Hematopoietic multipotent progenitor cell treated with erythropoietin and hydrocortisone succinate and interleukin-3 and kit ligand, for 15 days (in vitro differentiated cells): ENCODE measurements around the gene FLT1.

Source experiments
- DNase-seq: peaks from one replicate; pipeline ENCODE4 v3.0.0-alpha.2; 2015; ENCODE audit warnings: low spot score

Gene FLT1

GRCh38 chr13:28494778-28495537 is at the start of gene FLT1:
Gene FLT1 (minus strand): TSS chr13:28495128. CDS start chr13:28494843, 285 bp downstream.
- no peak for DNase-seq

DNA sequence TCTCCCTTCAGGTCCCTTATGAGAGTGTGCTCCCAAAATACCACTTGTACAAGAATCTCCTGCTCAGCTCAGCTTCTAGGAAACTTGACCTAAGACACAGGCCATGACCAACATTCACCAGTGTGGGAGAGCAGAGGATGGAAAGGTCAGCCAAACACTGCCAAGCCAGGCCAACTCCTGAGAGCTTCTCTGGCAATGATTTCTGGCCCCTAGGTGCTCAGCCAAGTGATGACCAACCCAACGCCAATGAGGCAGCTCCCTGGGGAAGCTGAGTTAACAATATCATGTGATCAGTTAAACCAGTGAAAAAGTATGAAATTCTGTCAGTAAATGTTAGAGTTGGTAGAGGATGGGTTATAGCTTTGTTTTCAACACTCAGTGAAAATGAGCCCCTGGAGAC is 49.1 kb upstream of the FLT1 start:
- no peak for DNase-seq

DNA sequence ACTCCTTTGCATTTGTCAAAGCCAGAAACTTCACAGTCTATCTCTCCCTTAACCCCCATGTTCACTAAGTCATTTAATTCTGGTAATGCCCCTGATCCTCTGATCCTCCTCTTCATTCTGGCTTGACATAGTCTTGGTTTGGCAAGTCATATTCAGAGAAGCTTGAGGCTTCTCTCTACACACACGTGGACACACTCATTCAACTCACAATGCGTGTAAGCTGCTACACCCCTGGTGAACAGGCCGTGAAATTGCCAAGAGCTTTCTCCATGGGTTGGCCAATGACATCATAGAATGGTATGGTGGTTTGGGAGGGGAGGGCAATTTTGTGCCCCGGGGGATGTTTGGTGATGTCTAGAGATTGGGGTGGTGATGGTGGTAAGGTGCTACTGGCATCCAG is 47.9 kb upstream of the FLT1 start:
- DNase-seq, result no peak

- no peak for DNase-seq
Measured at GRCh38 chr13:28541966-28542365, 47.0 kb upstream of the FLT1 start.

GRCh38 chr13:28540612-28541011 is 45.7 kb upstream of the FLT1 start:
- no peak for DNase-seq

GRCh38 chr13:28539625-28540286 is 44.8 kb upstream of the FLT1 start:
- no peak for DNase-seq

DNA sequence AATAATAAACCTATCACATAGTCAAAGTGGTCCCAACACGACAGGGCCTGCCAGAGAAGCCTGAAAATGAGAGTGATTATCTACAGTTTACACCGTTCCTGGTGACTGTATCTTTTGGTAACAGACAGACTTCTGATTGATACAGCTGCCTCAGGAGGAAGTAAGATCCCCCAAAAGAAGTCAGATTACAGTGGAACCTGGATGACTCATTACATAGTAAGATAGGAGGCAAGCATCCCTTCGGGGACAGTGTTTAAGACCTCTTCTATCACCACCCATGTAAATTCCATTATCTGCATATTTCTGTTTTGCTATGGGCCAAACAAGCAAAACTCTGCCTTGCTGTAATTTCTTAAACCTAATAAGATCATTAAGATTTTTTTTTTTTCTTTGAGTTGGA is 44.0 kb upstream of the FLT1 start:
- DNase-seq, result no peak

- DNase-seq, result no peak
Measured at GRCh38 chr13:28537171-28537570, 42.2 kb upstream of the FLT1 start.

DNA sequence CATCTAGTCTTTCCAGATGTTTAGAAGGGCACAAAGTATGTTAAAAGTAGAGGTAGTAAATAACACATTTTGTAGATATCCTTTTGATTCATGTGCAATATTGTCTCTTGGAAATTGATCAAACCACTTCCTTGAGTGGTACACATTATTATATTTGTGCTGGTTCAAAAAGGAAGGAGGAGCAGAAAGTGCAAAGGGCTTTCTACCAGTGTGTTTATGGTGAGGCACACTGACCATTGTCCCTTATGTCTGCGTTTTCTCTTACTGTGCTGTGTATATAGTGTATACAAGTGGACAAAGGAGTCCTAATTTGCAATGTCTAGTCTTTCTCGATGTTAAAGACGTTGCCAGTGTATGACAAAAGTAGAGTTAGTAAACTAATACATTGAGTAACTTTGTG is 41.4 kb upstream of the FLT1 start:
- DNase-seq, result no peak

DNA sequence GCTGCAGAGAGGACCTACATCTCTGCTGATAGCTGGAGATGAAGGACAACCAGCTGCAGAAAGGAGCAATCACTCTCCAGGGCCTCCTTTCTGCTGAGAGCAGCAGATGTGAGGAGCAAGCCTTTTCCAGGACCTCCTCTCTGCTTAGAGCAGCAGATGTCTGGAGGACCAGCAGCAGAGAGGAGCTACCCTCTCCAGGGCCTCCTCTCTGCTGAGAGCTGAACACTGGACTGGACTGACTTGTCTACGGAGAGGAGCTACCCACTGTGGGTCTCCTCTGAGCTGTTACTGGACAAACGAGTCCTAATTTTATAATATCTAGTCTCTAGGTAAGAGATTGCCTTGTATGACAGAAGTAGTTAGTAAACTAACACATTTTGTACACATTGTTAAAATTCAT is 40.8 kb upstream of the FLT1 start:
- no peak for DNase-seq

GRCh38 chr13:28534801-28535200 is 39.9 kb upstream of the FLT1 start:
- no peak for DNase-seq

DNA sequence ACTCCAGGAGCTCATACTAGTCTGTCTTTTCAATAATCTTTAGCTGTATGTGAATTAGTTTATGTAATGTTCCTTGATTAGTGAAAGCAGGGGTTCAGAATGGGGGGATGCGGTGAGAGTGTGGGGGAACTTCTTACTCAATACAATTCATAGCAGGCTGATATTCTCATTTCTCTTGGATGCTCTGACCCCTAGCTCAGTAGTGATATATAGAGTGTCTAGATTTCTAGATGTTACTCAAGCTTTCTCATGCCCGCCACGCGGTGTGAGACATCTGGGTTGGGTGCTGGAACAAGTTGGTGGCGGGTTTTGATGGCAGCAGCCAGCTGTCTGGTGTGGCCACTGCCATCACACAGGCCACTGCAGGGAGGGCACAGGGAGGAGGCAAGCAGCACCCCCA is 39.3 kb upstream of the FLT1 start:
- no peak for DNase-seq

- no peak for DNase-seq
Measured at GRCh38 chr13:28533441-28534166, 38.7 kb upstream of the FLT1 start.

GRCh38 chr13:28533125-28533436 is 38.2 kb upstream of the FLT1 start:
- DNase-seq, result no peak

DNA sequence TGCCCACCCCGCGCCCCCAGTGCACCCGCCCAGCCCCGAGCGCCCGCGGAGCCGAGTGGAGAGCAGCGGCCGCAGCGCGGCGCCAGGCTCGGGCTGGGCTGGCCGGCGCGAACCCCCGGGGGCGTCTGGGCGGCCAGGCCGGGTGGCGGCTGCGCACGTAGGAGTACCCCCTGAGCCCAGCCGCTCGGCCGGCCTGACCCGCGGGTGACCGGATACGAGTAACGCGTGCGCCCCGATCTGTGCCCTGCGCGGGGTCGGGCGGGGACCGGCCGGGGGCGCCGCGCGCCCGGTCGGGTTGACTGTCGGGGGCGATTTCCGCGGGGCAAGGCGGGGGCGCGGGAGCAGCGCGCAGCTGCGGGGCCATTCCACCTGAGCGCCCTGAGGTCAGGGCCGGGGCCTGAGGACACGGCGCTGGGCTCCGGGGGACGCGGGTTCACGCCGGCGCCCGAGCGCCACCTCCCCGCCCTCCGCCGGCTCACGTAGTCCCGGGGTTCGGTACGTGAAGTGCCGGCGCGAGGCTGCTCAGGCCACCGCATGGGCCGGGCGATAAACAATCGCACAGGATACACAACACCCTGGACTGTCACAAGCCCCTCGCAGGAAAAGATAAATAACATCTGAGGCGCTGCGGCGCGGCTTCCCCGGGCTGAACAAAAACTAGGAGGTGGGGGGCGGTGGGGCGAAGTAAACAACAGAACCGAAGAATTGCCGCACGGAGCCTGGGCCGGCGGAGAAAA is 37.6 kb upstream of the FLT1 start:
- no peak for DNase-seq

GRCh38 chr13:28531845-28532387 is 37.0 kb upstream of the FLT1 start:
- DNase-seq, result no peak

DNA sequence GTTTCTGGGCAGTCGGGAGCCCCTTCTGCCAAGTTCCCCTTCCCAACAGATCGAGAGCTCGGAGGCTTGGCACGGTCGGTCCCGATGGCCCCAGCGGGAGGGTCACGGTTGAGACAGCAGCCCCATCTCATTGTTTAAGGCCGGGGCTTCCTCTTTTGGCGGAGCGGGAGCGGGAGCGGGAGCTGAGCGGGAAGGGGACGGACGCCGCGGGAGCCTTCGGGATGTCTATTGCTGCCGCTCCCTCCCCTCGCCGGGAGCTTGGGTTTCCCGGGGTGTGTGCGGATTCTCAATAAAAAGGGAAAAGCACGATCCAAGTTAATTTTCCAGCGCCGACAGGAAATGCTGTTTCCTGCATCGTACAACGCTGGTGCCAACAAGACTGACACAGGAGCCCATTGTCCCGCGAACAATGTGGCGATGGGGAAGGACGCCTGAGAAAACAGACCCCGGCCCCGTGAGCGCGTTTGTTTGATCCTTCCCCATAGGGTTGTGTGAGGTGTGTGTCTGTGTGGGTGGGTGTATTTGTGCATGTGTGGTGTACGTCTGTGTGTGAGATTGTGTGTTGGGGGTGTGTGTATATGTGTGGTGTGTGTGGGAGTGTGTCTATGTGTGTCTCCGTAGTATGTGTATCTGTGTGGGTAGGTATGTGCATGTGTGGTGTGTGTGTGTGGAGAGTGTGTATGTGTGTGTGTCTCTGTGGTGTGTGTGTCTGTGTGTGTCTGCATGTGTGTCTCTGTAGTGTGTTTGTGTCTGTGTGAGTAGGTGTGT is 36.3 kb upstream of the FLT1 start:
- DNase-seq, result no peak

GRCh38 chr13:28530729-28531076 is 35.8 kb upstream of the FLT1 start:
- DNase-seq, result no peak

GRCh38 chr13:28529836-28530235 is 34.9 kb upstream of the FLT1 start:
- no peak for DNase-seq

DNA sequence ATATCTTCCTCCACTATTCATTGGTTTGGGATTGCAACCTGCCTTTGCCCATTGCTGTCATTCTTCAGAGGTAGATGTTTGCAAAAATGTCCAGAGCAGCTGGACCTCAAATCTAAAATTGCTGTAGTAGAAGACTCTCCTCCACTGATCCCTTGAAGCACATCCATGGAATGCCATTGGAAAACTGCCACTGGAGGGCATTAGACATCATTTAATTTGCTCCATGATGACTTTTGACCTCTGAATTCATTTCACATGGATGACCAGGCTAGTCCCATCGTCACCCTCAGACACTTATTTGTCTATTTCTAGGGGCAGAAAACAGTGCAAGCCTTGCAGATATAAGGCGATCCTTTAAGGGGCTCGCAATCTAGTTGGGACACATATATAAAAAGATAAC is 33.9 kb upstream of the FLT1 start:
- DNase-seq, result no peak

GRCh38 chr13:28528388-28528787 is 33.5 kb upstream of the FLT1 start:
- no peak for DNase-seq

- no peak for DNase-seq
Measured at GRCh38 chr13:28527629-28528028, 32.7 kb upstream of the FLT1 start.
